Body of pancreas (tissue), 4 donors: ENCODE measurements around the gene CFDP1.

Experiments
- POLR2A ChIP-seq, 3 donors: fragments of 450-650 bp; IDR thresholded peaks; one replicate each; pipeline ENCODE4 v1.6.1; 2016; ENCODE audit warnings: antibody characterized with exemption in 3 of 3, mild to moderate bottlenecking in 2 of 3
- TF ChIP-seq, protein P1 (sequence below), 7 experiments: fragments of 450-650 bp in 4 of 7; fragments of 200-600 bp in 3 of 7; sonication (generic) in 3 of 7; IDR thresholded peaks; one replicate each; pipeline ENCODE4 v1.5.1; 2016 to 2019; ENCODE audit warnings: antibody characterized with exemption in 7 of 7

DNA sequence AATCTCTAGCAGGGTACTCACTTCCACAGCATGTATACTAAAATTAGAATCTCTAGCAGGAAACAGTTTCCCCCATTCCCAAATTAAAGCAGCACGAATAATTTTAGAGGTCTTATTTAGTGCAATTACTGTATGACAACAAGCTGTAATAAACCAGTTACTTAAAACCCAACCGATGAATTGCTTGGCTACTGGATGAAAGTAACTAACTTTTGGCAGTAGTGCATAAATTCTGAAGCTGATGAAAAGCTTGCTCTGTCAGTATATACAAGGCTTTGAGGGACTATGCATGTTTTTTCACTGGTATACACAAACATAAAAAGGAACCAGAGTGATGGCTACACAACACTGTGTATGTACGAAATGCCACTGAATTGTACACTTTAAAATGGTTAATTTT, 89.4 kb downstream of the CFDP1 start:
- TF ChIP-seq, protein P1, sequence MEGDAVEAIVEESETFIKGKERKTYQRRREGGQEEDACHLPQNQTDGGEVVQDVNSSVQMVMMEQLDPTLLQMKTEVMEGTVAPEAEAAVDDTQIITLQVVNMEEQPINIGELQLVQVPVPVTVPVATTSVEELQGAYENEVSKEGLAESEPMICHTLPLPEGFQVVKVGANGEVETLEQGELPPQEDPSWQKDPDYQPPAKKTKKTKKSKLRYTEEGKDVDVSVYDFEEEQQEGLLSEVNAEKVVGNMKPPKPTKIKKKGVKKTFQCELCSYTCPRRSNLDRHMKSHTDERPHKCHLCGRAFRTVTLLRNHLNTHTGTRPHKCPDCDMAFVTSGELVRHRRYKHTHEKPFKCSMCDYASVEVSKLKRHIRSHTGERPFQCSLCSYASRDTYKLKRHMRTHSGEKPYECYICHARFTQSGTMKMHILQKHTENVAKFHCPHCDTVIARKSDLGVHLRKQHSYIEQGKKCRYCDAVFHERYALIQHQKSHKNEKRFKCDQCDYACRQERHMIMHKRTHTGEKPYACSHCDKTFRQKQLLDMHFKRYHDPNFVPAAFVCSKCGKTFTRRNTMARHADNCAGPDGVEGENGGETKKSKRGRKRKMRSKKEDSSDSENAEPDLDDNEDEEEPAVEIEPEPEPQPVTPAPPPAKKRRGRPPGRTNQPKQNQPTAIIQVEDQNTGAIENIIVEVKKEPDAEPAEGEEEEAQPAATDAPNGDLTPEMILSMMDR (IDR thresholded peaks at IDR 0.05): no peak
- no peak for TF ChIP-seq POLR2A (IDR thresholded peaks at IDR 0.05)
